HepG2 (cell line): ENCODE results near the gene RAB20. TPM values are rescaled to one million over a fixed set of nuclear protein-coding genes. Genes with fewer than 3 reads are reported as not detected.
A peak's percentile ranks its signal among the peaks of the same experiment; 100 is the strongest.

Source experiments
- CCAR2 ChIP-seq: fragments of 200-400 bp; formaldehyde crosslinking; optimal IDR thresholded peaks from 2 replicates; pipeline ENCODE3; 2018; ENCODE audit warnings: low read depth, mild to moderate bottlenecking, low read length, moderate library complexity
- CSRNP1 ChIP-seq: sonication (generic); formaldehyde crosslinking; IDR thresholded peaks from 2 replicates; pipeline ENCODE4 v1.8.1; 2023; ENCODE audit warnings: mild to moderate bottlenecking, missing genetic modification reagents
- E2F1 ChIP-seq: sonication (generic); formaldehyde crosslinking; IDR thresholded peaks from 2 replicates; pipeline ENCODE4 v1.5.0; 2020; ENCODE audit warnings: missing genetic modification reagents
- FOXA1 ChIP-seq, 2 experiments: fragments of 450-650 bp in 1 of 2; sonication (generic) in 1 of 2; formaldehyde crosslinking in 1 of 2; IDR thresholded peaks; 2 replicates each; pipeline versions ENCODE4 v1.4.0 to v1.6.1; 2016 to 2020; ENCODE audit warnings: missing genetic modification reagents in 1 of 2
- FOXO1 ChIP-seq: sonication (generic); formaldehyde crosslinking; IDR thresholded peaks from 2 replicates; pipeline ENCODE4 v1.4.0; 2020; ENCODE audit warnings: missing genetic modification reagents
- GTF2F1 ChIP-seq: fragments of 150-350 bp; IDR thresholded peaks from 2 replicates; pipeline ENCODE4 v1.6.1; 2014; ENCODE audit warnings: low read length
- JARID2 ChIP-seq: sonication (generic); formaldehyde crosslinking; IDR thresholded peaks from 2 replicates; pipeline ENCODE4 v1.8.1; 2023; ENCODE audit warnings: missing genetic modification reagents, inconsistent platforms; ENCODE audit not compliant: insufficient replicate concordance
- MAFF ChIP-seq: IDR thresholded peaks from 2 replicates; pipeline ENCODE4 v1.6.1; 2011; ENCODE audit warnings: low read depth, low read length, improper control_type of control experiment
- NR2C2 ChIP-seq: sonication (generic); formaldehyde crosslinking; IDR thresholded peaks from 2 replicates; pipeline ENCODE4 v1.4.0; 2020; ENCODE audit warnings: missing genetic modification reagents, mild to moderate bottlenecking, moderate library complexity, borderline replicate concordance
- PITX1 ChIP-seq: sonication (generic); formaldehyde crosslinking; IDR thresholded peaks from 2 replicates; pipeline ENCODE4 v1.5.1; 2020; ENCODE audit warnings: mild to moderate bottlenecking, missing genetic modification reagents
- RBM22 ChIP-seq: fragments of 200-400 bp; formaldehyde crosslinking; optimal IDR thresholded peaks from 2 replicates; pipeline ENCODE3; 2017; ENCODE audit warnings: mild to moderate bottlenecking, low read length, moderate library complexity
- TERF1 ChIP-seq: sonication (generic); formaldehyde crosslinking; IDR thresholded peaks from 2 replicates; pipeline ENCODE4 v1.8.0; 2022; ENCODE audit warnings: mild to moderate bottlenecking, missing genetic modification reagents, moderate library complexity
- ZBTB7B ChIP-seq: sonication (generic); formaldehyde crosslinking; IDR thresholded peaks from 2 replicates; pipeline ENCODE4 v1.4.0; 2020; ENCODE audit warnings: missing genetic modification reagents
- ZNF207 ChIP-seq: fragments of 450-650 bp; IDR thresholded peaks from 2 replicates; pipeline ENCODE4 v1.6.1; 2016; ENCODE audit warnings: antibody characterized with exemption, borderline replicate concordance
- ZNF230 ChIP-seq: sonication (generic); formaldehyde crosslinking; IDR thresholded peaks from 2 replicates; pipeline ENCODE4 v1.4.0; 2020; ENCODE audit warnings: mild to moderate bottlenecking, missing genetic modification reagents
- ZNF235 ChIP-seq: sonication (generic); formaldehyde crosslinking; IDR thresholded peaks from 2 replicates; pipeline ENCODE4 v1.8.1; 2023; ENCODE audit warnings: mild to moderate bottlenecking, missing genetic modification reagents, borderline replicate concordance
- ZNF343 ChIP-seq: sonication (generic); formaldehyde crosslinking; IDR thresholded peaks from 2 replicates; pipeline ENCODE4 v1.4.0; 2020; ENCODE audit warnings: mild to moderate bottlenecking, missing genetic modification reagents
- ZNF350 ChIP-seq: sonication (generic); formaldehyde crosslinking; IDR thresholded peaks from 2 replicates; pipeline ENCODE4 v1.4.0; 2020; ENCODE audit warnings: mild to moderate bottlenecking, low read depth, missing genetic modification reagents, borderline replicate concordance
- ZNF639 ChIP-seq: conservative IDR thresholded peaks from 2 replicates; pipeline ENCODE4 v1.6.1; 2018; ENCODE audit warnings: missing genetic modification reagents
- ZNF660 ChIP-seq: sonication (generic); formaldehyde crosslinking; IDR thresholded peaks from 2 replicates; pipeline ENCODE4 v1.5.1; 2020; ENCODE audit warnings: mild to moderate bottlenecking, low read depth, missing genetic modification reagents, borderline replicate concordance
- ZNF687 ChIP-seq: sonication (generic); formaldehyde crosslinking; IDR thresholded peaks from 2 replicates; pipeline ENCODE4 v1.5.1; 2020; ENCODE audit warnings: mild to moderate bottlenecking, missing genetic modification reagents, moderate library complexity
- polyA plus RNA-seq, 8 experiments: library from polyadenylated mRNA; depleted of rRNA in 3 of 8; stranded (reverse) in 7 of 8; unstranded in 1 of 8; fragments of >200 nt; fragmentation: Illumina TruSeq in 4 of 8; extraction: Trizol in 4 of 8; gene quantifications; 2 replicates each; pipeline versions ENCODE4 v1.2.1 to v1.2.3, GENCODE V29; 2011 to 2016; ENCODE audit warnings: low read depth in 4 of 8, missing spikeins in 1 of 8, mixed read lengths in 1 of 8; ENCODE audit not compliant: insufficient read depth in 1 of 8
- total RNA-seq, 5 experiments: library from RNA; depleted of rRNA; stranded (reverse); fragments of >200 nt; fragmentation: Illumina TruSeq; extraction: Trizol; gene quantifications; 2 replicates each; pipeline ENCODE4 v1.2.3, GENCODE V29; 2016; ENCODE audit warnings: low read depth in 1 of 5

The RAB20 gene
- total and polyA plus RNA-seq, 2 of the 13 experiments (the other 11 are each of a cell fraction or from before 2014, with no cell fraction given): 15.6 to 30.5 TPM

GRCh38 chr13:110559429-110559943 is 2.0 kb downstream of the RAB20 start (continued):
- TF ChIP-seq CCAR2 (no peak), MAFF (no peak), E2F1 (CRISPR knock-in tag) (no peak), PITX1 (no peak), GTF2F1 (no peak), ZNF230 (CRISPR knock-in tag) (no peak), ZNF687 (peak; percentile 46), ZNF207 (no peak), ZNF639 (CRISPR knock-in tag) (no peak), RBM22 (no peak), JARID2 (CRISPR knock-in tag) (no peak), ZNF235 (no peak), ZNF350 (peak; percentile 34; the same call in 1 of the 2 replicates), ZNF343 (CRISPR knock-in tag) (no peak), FOXA1 (IDR thresholded peaks at IDR 0.05) (no peak), FOXA1 (CRISPR knock-in tag; IDR thresholded peaks at IDR 0.05) (0 out of 2 replicates have a peak, but pooled peaks have one; percentile 36), NR2C2 (CRISPR knock-in tag) (no peak), ZNF660 (CRISPR knock-in tag) (no peak), FOXO1 (CRISPR knock-in tag) (no peak), ZBTB7B (CRISPR knock-in tag) (0 out of 2 replicates have a peak, but pooled peaks have one; percentile 15), TERF1 (no peak), CSRNP1 (no peak)
